SK-N-SH (cell line): Measurements from ENCODE around the gene TAS1R3. TPM values are rescaled to one million over a fixed set of nuclear protein-coding genes. Genes with fewer than 3 reads are reported as not detected.

Source experiments
- CTCF ChIA-PET: fragments of 300-600, 350-600 bp; formaldehyde crosslinking; extraction: SDS; loops from one replicate; lab custom pipeline; 2021; lab: Yijun Ruan, JAX
- POLR2A ChIA-PET: fragments of 350-600 bp; sonication (Branson Sonifier 250); formaldehyde crosslinking; extraction: SDS; loops from one replicate; lab custom pipeline; 2020; ENCODE audit warnings: antibody characterized with exemption, inconsistent platforms; lab: Yijun Ruan, JAX
- DNase-seq: peaks from one replicate; pipeline ENCODE4 v3.0.0; 2012
- H2AFZ ChIP-seq: fragments of 200-600 bp; sonication (generic); 2 replicates; pipeline ENCODE4 v1.8.1; 2016; ENCODE audit warnings: antibody characterized with exemption, mild to moderate bottlenecking, low read depth
- H3F3A ChIP-seq: fragments of 200-600 bp; sonication (generic); replicated peaks from 2 replicates; pipeline ENCODE3; 2016; ENCODE audit warnings: antibody characterized with exemption, mild to moderate bottlenecking; ENCODE audit not compliant: insufficient read depth
- H3K27ac ChIP-seq, 2 experiments: fragments of 200-500 bp in 1 of 2; fragments of 200-600 bp in 1 of 2; sonication (Bioruptor generic) in 1 of 2; sonication (generic), shearing (Covaris generic) in 1 of 2; 2 replicates each; pipeline versions ENCODE4 v1.5.1 to v1.6.1; 2014 to 2016; ENCODE audit warnings: low read depth in 2 of 2, inconsistent platforms in 1 of 2, low read length in 1 of 2, mild to moderate bottlenecking in 1 of 2, mixed read lengths in 1 of 2
- H3K27me3 ChIP-seq: fragments of 200-600 bp; sonication (generic), shearing (Covaris generic); 2 replicates; pipeline ENCODE4 v1.6.1; 2016; ENCODE audit warnings: mixed run types; ENCODE audit not compliant: insufficient read depth
- H3K36me3 ChIP-seq, 2 experiments: fragments of 200-500 bp in 1 of 2; fragments of 200-600 bp in 1 of 2; sonication (Bioruptor generic) in 1 of 2; sonication (generic) in 1 of 2; replicated peaks in 1 of 2; 2 replicates each; pipeline versions ENCODE3 to v1.5.1; 2014 to 2016; ENCODE audit warnings: low read length in 1 of 2, mild to moderate bottlenecking in 1 of 2; ENCODE audit not compliant: insufficient read depth in 2 of 2, control insufficient read depth in 1 of 2
- H3K4me1 ChIP-seq, 2 experiments: fragments of 200-500 bp in 1 of 2; fragments of 200-600 bp in 1 of 2; sonication (Bioruptor generic) in 1 of 2; sonication (generic), shearing (Covaris generic) in 1 of 2; 2 replicates each; pipeline versions ENCODE4 v1.5.1 to v1.6.1; 2014 to 2016; ENCODE audit warnings: low read depth in 1 of 2, low read length in 1 of 2, mixed run types in 1 of 2; ENCODE audit not compliant: insufficient read depth in 2 of 2, control insufficient read depth in 1 of 2
- H3K4me2 ChIP-seq: fragments of 200-600 bp; sonication (generic), shearing (Covaris generic); 2 replicates; pipeline ENCODE4 v1.6.1; 2017; ENCODE audit warnings: mixed run types
- H3K4me3 ChIP-seq, 2 experiments: fragments of 200-500 bp in 1 of 2; fragments of 200-600 bp in 1 of 2; sonication (Bioruptor generic) in 1 of 2; sonication (generic), shearing (Covaris generic) in 1 of 2; 2 replicates each; pipeline versions ENCODE4 v1.5.1 to v1.8.1; 2014 to 2016; ENCODE audit warnings: low read depth in 2 of 2, inconsistent platforms in 1 of 2, low read length in 1 of 2, mild to moderate bottlenecking in 1 of 2, mixed read lengths in 1 of 2, moderate library complexity in 1 of 2
- H3K79me2 ChIP-seq: fragments of 200-600 bp; sonication (generic); 2 replicates; pipeline ENCODE4 v1.8.1; 2017; ENCODE audit warnings: mild to moderate bottlenecking; ENCODE audit not compliant: insufficient read depth
- H3K9ac ChIP-seq: fragments of 200-600 bp; sonication (generic); 2 replicates; pipeline ENCODE4 v1.6.1; 2017; ENCODE audit warnings: mixed run types
- H3K9me2 ChIP-seq: fragments of 200-600 bp; sonication (generic); 2 replicates; pipeline ENCODE4 v1.6.1; 2017; ENCODE audit warnings: mixed run types
- H3K9me3 ChIP-seq: fragments of 200-600 bp; sonication (generic); 2 replicates; pipeline ENCODE4 v1.6.1; 2017; ENCODE audit warnings: mixed run types, mild to moderate bottlenecking, moderate library complexity
- H4K20me1 ChIP-seq: fragments of 200-600 bp; sonication (generic); 2 replicates; pipeline ENCODE4 v1.6.1; 2017; ENCODE audit warnings: mild to moderate bottlenecking, mixed run types; ENCODE audit not compliant: insufficient read depth
- CHD2 ChIP-seq: fragments of 150-350 bp; IDR thresholded peaks from 2 replicates; pipeline ENCODE4 v1.6.1; 2018; ENCODE audit warnings: low read length; ENCODE audit not compliant: partially characterized antibody
- CTCF ChIP-seq: fragments of 200-600 bp; sonication (generic); IDR thresholded peaks from 2 replicates; pipeline ENCODE4 v1.6.1; 2017; ENCODE audit warnings: antibody characterized with exemption, mild to moderate bottlenecking, moderate library complexity
- ELF1 ChIP-seq: IDR thresholded peaks from 2 replicates; pipeline ENCODE4 v1.4.0; 2012
- EP300 ChIP-seq, 2 experiments: IDR thresholded peaks; 2 replicates each; pipeline versions ENCODE4 v1.4.0 to v1.6.1; 2012; ENCODE audit warnings: borderline replicate concordance in 1 of 2, low read depth in 1 of 2, low read length in 1 of 2
- FOXJ3 ChIP-seq: sonication (generic); formaldehyde crosslinking; IDR thresholded peaks from 2 replicates; pipeline ENCODE4 v1.5.1; 2020; ENCODE audit warnings: mild to moderate bottlenecking, missing genetic modification reagents
- GATA2 ChIP-seq: sonication (generic); formaldehyde crosslinking; IDR thresholded peaks from 2 replicates; pipeline ENCODE4 v1.5.0; 2020; ENCODE audit warnings: mild to moderate bottlenecking, missing genetic modification reagents
- IRF3 ChIP-seq: fragments of 150-350 bp; IDR thresholded peaks from 2 replicates; pipeline ENCODE4 v1.6.1; 2016; ENCODE audit warnings: mild to moderate bottlenecking, low read depth, low read length
- JUND ChIP-seq: IDR thresholded peaks from 2 replicates; pipeline ENCODE4 v1.4.0; 2012
- MAX ChIP-seq: IDR thresholded peaks from 2 replicates; pipeline ENCODE4 v1.4.0; 2012; ENCODE audit warnings: low read depth
- NFIC ChIP-seq: IDR thresholded peaks from 2 replicates; pipeline ENCODE4 v1.4.0; 2012; ENCODE audit warnings: borderline replicate concordance
- NRF1 ChIP-seq: IDR thresholded peaks from 2 replicates; pipeline ENCODE4 v1.6.1; 2012; ENCODE audit warnings: low read depth, mild to moderate bottlenecking, low read length
- POLR2AphosphoS5 ChIP-seq: IDR thresholded peaks from 2 replicates; pipeline ENCODE4 v1.6.1; 2012; ENCODE audit warnings: low read depth, low read length
- RCOR1 ChIP-seq: fragments of 150-350 bp; IDR thresholded peaks from 2 replicates; pipeline ENCODE4 v1.6.1; 2017; ENCODE audit warnings: antibody characterized with exemption, low read length
- RXRA ChIP-seq: IDR thresholded peaks from 2 replicates; pipeline ENCODE4 v1.4.0; 2012; ENCODE audit warnings: low read depth, mild to moderate bottlenecking, borderline replicate concordance
- SIN3A ChIP-seq: IDR thresholded peaks from 2 replicates; pipeline ENCODE4 v1.6.1; 2012; ENCODE audit warnings: low read depth, mild to moderate bottlenecking, low read length, moderate library complexity, borderline replicate concordance
- TAF1 ChIP-seq: IDR thresholded peaks from 2 replicates; pipeline ENCODE4 v1.6.1; 2012; ENCODE audit warnings: low read depth, mild to moderate bottlenecking, low read length, moderate library complexity, borderline replicate concordance
- TEAD4 ChIP-seq: IDR thresholded peaks from 2 replicates; pipeline ENCODE4 v1.4.0; 2012; ENCODE audit warnings: mild to moderate bottlenecking, borderline replicate concordance; ENCODE audit not compliant: insufficient read depth
- USF1 ChIP-seq: IDR thresholded peaks from 2 replicates; pipeline ENCODE4 v1.4.0; 2012; ENCODE audit warnings: low read depth, borderline replicate concordance
- YY1 ChIP-seq: IDR thresholded peaks from 2 replicates; pipeline ENCODE4 v1.4.0; 2012; ENCODE audit warnings: low read depth, mild to moderate bottlenecking
- ZBTB33 ChIP-seq: IDR thresholded peaks from 2 replicates; pipeline ENCODE4 v1.4.0; 2012; ENCODE audit warnings: low read depth, borderline replicate concordance
- WGBS: methylation state at CpG from one replicate; pipeline ENCODE4 v1.1.6; 2017; ENCODE audit warnings: low lambda C conversion rate; 5-methylcytosine and 5-hydroxymethylcytosine counted together
- polyA plus RNA-seq, 3 experiments: library from polyadenylated mRNA; depleted of rRNA; stranded (reverse); fragments of >200 nt; gene quantifications; 2 replicates each; pipeline ENCODE4 v1.2.3, GENCODE V29; 2012

The TAS1R3 gene
- polyA plus RNA-seq, 1 of the 3 experiments (the other 2 are of a cell fraction): 0.08 TPM

GRCh38 chr1:1366699-1367066 lies 35.6 kb downstream of the TAS1R3 start:
- DNase-seq: no peak
- H3K9me2 ChIP-seq: no peaks in the 10 kb centered on the region
- TF ChIP-seq EP300 (IDR thresholded peaks at IDR 0.05; ENCODE audit: borderline replicate concordance in 1 of 2, low read depth in 1 of 2, low read length in 1 of 2) (no peak), MAX (no peak), GATA2 (CRISPR knock-in tag) (no peak), CTCF (no peak), TAF1 (no peak)
- TF ChIP-seq, all 33 proteins: peak for 0
- no peak overlapping the region for H2AFZ ChIP-seq
- H3K9ac ChIP-seq: no peak overlapping the region
- 80% methylated on average over 3 of the region's 3 CpGs for WGBS
- 0 out of 2 replicates have a peak, but pooled peaks cover under 1% of the 10 kb centered on the region for H3K79me2 ChIP-seq
- no peak overlapping the region for H3K4me3 ChIP-seq
- H3K36me3 ChIP-seq: no peaks in the 10 kb centered on the region
- H3K27ac ChIP-seq: no peak overlapping the region
- peaks cover 9% of the 10 kb centered on the region for H3F3A ChIP-seq
- CTCF ChIA-PET: no interaction called here
- H3K4me1 ChIP-seq: peaks cover 0 to 2% of the 10 kb centered on the region in 2 experiments; a peak in 1 of 4 replicates
- H3K27me3 ChIP-seq: no peaks in the 10 kb centered on the region
- POLR2A ChIA-PET: no interaction called here
- no peaks in the 10 kb centered on the region for H4K20me1 ChIP-seq
- H3K9me3 ChIP-seq: no peaks in the 10 kb centered on the region
- no peak overlapping the region for H3K4me2 ChIP-seq

GRCh38 chr1:1367315-1367714 lies 36.2 kb downstream of the TAS1R3 start:
- no peak overlapping the region for H3K9ac ChIP-seq
- WGBS: 74% methylated on average over 5 of the region's 5 CpGs
- no peaks in the 10 kb centered on the region for H3K9me2 ChIP-seq

More at GRCh38 chr1:1367315-1367714, 36.2 kb downstream of the TAS1R3 start:
- H3K4me3 ChIP-seq: no peak overlapping the region
- no peaks in the 10 kb centered on the region for H3K36me3 ChIP-seq
- peaks cover 0 to 7% of the 10 kb centered on the region in 2 experiments; a peak in 1 of 4 replicates for H3K4me1 ChIP-seq
- no peak for TF ChIP-seq RXRA
- TF ChIP-seq FOXJ3 (CRISPR knock-in tag): no peak
- TF ChIP-seq ZBTB33: no peak
- no peak for TF ChIP-seq GATA2 (CRISPR knock-in tag)
- no peak for TF ChIP-seq EP300 (IDR thresholded peaks at IDR 0.05; ENCODE audit: borderline replicate concordance in 1 of 2, low read depth in 1 of 2, low read length in 1 of 2)
- TF ChIP-seq USF1: no peak
- no peak for TF ChIP-seq ELF1
- no peak for TF ChIP-seq CHD2
- no peak for TF ChIP-seq NFIC
- no peak for TF ChIP-seq TAF1
- no peak for TF ChIP-seq JUND
- TF ChIP-seq SIN3A: no peak
- TF ChIP-seq TEAD4: no peak
- no peak for TF ChIP-seq IRF3
- TF ChIP-seq POLR2AphosphoS5: no peak
- no peak for TF ChIP-seq RCOR1
- no peak for TF ChIP-seq YY1
- no peak for TF ChIP-seq NRF1
- H3K4me2 ChIP-seq: no peak overlapping the region
- no peaks in the 10 kb centered on the region for H3K27me3 ChIP-seq
- no peak for DNase-seq
- H4K20me1 ChIP-seq: no peaks in the 10 kb centered on the region
- ChIA-PET POLR2A (interaction anchor here (0.7 kb wide), 1 partner anchor 258 kb away, joined by 3 read pairs; no protein-coding TSS in a partner anchor), CTCF (no interaction called here)
- peaks cover 6% of the 10 kb centered on the region for H3F3A ChIP-seq
- H2AFZ ChIP-seq: no peak overlapping the region
- no peaks in the 10 kb centered on the region for H3K9me3 ChIP-seq
- peaks cover 5% of the 10 kb centered on the region; the same call in 1 of the 2 replicates for H3K79me2 ChIP-seq
- H3K27ac ChIP-seq: no peak overlapping the region
